Gastroesophageal sphincter (tissue), 3 donors: ENCODE results near the gene PAX5.

ENCODE experiments used
- EP300 ChIP-seq: sonication (generic); formaldehyde crosslinking; IDR thresholded peaks from one replicate; pipeline ENCODE4 v1.6.1; 2017; ENCODE audit warnings: antibody characterized with exemption, mild to moderate bottlenecking
- POLR2A ChIP-seq, 2 donors: fragments of 450-650 bp; IDR thresholded peaks; one replicate each; pipeline ENCODE4 v1.6.1; 2017; ENCODE audit warnings: antibody characterized with exemption in 2 of 2, mild to moderate bottlenecking in 2 of 2, moderate library complexity in 1 of 2
- POLR2AphosphoS5 ChIP-seq: sonication (generic); formaldehyde crosslinking; IDR thresholded peaks from one replicate; pipeline ENCODE4 v1.6.1; 2017; ENCODE audit warnings: antibody characterized with exemption
- TF ChIP-seq, protein P1 (sequence below), 4 experiments: fragments of 200-600 bp in 2 of 4; fragments of 450-650 bp in 2 of 4; sonication (generic) in 1 of 4; IDR thresholded peaks; one replicate each; pipeline ENCODE4 v1.5.1; 2017 to 2019; ENCODE audit warnings: antibody characterized with exemption in 4 of 4, mild to moderate bottlenecking in 2 of 4, moderate library complexity in 2 of 4

DNA sequence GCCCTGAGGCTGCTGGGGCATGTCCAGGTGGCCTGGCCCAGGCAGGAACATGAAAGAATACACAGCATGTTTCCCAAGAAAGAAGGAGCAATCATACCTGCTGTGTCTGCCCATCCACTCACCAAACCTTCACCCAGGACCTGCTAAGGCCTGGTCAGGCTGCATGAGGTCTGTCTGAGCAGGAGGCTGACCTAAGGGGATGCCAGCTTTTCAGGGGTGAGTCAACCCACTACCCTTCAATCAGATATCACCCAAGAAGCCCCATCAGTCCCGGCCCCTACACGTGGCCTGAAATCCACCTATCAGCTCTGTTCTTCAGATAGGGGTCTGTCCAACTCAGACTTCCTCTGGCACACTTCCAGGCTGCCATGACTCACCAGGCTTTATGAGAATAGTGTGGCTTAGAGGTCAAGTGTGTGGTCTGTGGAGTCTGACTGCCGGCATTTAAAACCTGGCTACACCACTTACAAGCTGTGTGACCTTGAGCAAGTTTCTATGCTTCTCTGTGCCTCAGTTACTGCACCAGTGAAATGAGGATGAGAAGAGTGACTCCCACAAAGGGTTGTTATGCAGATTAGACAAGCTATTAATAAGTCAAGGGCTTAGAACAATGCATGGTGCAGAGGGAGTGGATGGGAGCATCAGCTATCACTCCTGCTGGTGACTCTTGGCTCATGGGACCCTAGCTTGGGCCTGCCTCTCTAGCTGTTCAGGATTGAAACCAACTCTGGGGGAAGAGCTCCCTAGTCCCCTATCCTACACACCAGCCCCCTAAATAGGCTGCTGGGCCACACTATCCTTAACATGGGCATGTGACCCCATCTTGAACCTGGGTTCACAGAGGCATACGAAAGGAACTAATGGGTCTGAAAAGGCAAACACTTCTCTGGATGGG, 130.3 kb downstream of the PAX5 start:
- TF ChIP-seq, protein P1, sequence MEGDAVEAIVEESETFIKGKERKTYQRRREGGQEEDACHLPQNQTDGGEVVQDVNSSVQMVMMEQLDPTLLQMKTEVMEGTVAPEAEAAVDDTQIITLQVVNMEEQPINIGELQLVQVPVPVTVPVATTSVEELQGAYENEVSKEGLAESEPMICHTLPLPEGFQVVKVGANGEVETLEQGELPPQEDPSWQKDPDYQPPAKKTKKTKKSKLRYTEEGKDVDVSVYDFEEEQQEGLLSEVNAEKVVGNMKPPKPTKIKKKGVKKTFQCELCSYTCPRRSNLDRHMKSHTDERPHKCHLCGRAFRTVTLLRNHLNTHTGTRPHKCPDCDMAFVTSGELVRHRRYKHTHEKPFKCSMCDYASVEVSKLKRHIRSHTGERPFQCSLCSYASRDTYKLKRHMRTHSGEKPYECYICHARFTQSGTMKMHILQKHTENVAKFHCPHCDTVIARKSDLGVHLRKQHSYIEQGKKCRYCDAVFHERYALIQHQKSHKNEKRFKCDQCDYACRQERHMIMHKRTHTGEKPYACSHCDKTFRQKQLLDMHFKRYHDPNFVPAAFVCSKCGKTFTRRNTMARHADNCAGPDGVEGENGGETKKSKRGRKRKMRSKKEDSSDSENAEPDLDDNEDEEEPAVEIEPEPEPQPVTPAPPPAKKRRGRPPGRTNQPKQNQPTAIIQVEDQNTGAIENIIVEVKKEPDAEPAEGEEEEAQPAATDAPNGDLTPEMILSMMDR (IDR thresholded peaks at IDR 0.05) = no peak
- no peak for TF ChIP-seq POLR2A (IDR thresholded peaks at IDR 0.05)
- no peak for TF ChIP-seq POLR2AphosphoS5
- TF ChIP-seq EP300 = no peak
